HEK293 (cell line): Measurements from ENCODE around the gene AMPD3.

Experiments
- CTCF ChIA-PET: fragments of 350-600 bp; formaldehyde crosslinking; extraction: SDS; loops from one replicate; lab custom pipeline; 2021; ENCODE audit warnings: antibody characterized with exemption; lab: Yijun Ruan, JAX
- POLR2A ChIA-PET: fragments of 300-600 bp; formaldehyde crosslinking; extraction: SDS; loops from one replicate; lab custom pipeline; 2020; ENCODE audit warnings: antibody characterized with exemption, inconsistent platforms; lab: Yijun Ruan, JAX
- H3K27ac ChIP-seq: fragments of 200-500 bp; sonication (Bioruptor generic); 2 replicates; pipeline ENCODE4 v1.5.1; 2014; ENCODE audit warnings: low read depth, low read length, control low read depth, inconsistent platforms; ENCODE audit errors: extremely low read depth
- H3K36me3 ChIP-seq, 2 experiments: fragments of 200-500 bp in 1 of 2; sonication (Bioruptor generic) in 1 of 2; 1 replicate in 1 of 2; 2 replicates in 1 of 2; pipeline ENCODE4 v1.5.1; 2014 to 2017; ENCODE audit warnings: inconsistent platforms in 2 of 2, low read length in 2 of 2; ENCODE audit not compliant: control insufficient read depth in 2 of 2, insufficient read depth in 1 of 2
- H3K4me1 ChIP-seq: fragments of 200-500 bp; sonication (Bioruptor generic); 2 replicates; pipeline ENCODE4 v1.5.1; 2014; ENCODE audit warnings: mild to moderate bottlenecking, low read length, inconsistent platforms; ENCODE audit not compliant: control insufficient read depth, insufficient read depth
- H3K4me3 ChIP-seq: 2 replicates; pipeline ENCODE4 v1.5.1; 2011; ENCODE audit warnings: low read depth, mild to moderate bottlenecking, control low read depth, low read length, moderate library complexity
- H3K9me3 ChIP-seq: fragments of 200-500 bp; sonication (Bioruptor generic); 2 replicates; pipeline ENCODE4 v1.5.1; 2014; ENCODE audit warnings: low read depth, low read length, inconsistent platforms; ENCODE audit not compliant: control insufficient read depth, insufficient read depth
- FEZF1 ChIP-seq: fragments of 450-650 bp; formaldehyde crosslinking; IDR thresholded peaks from 2 replicates; pipeline ENCODE4 v1.5.1; 2016; ENCODE audit warnings: missing biosample characterization, missing genetic modification characterization
- GFI1B ChIP-seq: fragments of 450-650 bp; formaldehyde crosslinking; IDR thresholded peaks from 2 replicates; pipeline ENCODE4 v1.5.1; 2016; ENCODE audit warnings: missing biosample characterization, missing genetic modification characterization
- HOXD13 ChIP-seq: sonication (generic); formaldehyde crosslinking; IDR thresholded peaks from 2 replicates; pipeline ENCODE4 v1.8.0; 2022; ENCODE audit warnings: missing genetic modification reagents, borderline replicate concordance
- KLF7 ChIP-seq: fragments of 450-650 bp; formaldehyde crosslinking; IDR thresholded peaks from 2 replicates; pipeline ENCODE4 v1.5.1; 2016; ENCODE audit warnings: missing biosample characterization, missing genetic modification characterization, borderline replicate concordance
- SALL2 ChIP-seq: fragments of 450-650 bp; formaldehyde crosslinking; IDR thresholded peaks from 2 replicates; pipeline ENCODE4 v1.5.0; 2017; ENCODE audit warnings: missing biosample characterization, mild to moderate bottlenecking, missing genetic modification characterization, borderline replicate concordance
- SCRT1 ChIP-seq: fragments of 450-650 bp; formaldehyde crosslinking; IDR thresholded peaks from 2 replicates; pipeline ENCODE4 v1.5.1; 2016; ENCODE audit warnings: missing biosample characterization, missing genetic modification characterization, borderline replicate concordance
- SP2 ChIP-seq: fragments of 450-650 bp; formaldehyde crosslinking; IDR thresholded peaks from 2 replicates; pipeline ENCODE4 v1.5.1; 2016; ENCODE audit warnings: missing biosample characterization, missing genetic modification characterization
- TCF7L2 ChIP-seq: IDR thresholded peaks from 2 replicates; pipeline ENCODE4 v1.6.1; 2011; ENCODE audit warnings: low read depth, mild to moderate bottlenecking, inconsistent platforms, low read length, moderate library complexity, borderline replicate concordance
- TRIM28 ChIP-seq: IDR thresholded peaks from 2 replicates; pipeline ENCODE4 v1.6.1; 2011; ENCODE audit warnings: low read length, control low read depth, borderline replicate concordance
- ZNF175 ChIP-seq: fragments of 450-650 bp; formaldehyde crosslinking; IDR thresholded peaks from 2 replicates; pipeline ENCODE4 v1.5.1; 2016; ENCODE audit warnings: missing biosample characterization, missing genetic modification characterization
- ZNF214 ChIP-seq: fragments of 450-650 bp; formaldehyde crosslinking; IDR thresholded peaks from 2 replicates; pipeline ENCODE4 v1.5.1; 2017; ENCODE audit warnings: missing biosample characterization, mild to moderate bottlenecking, missing genetic modification characterization, borderline replicate concordance
- ZNF350 ChIP-seq: fragments of 450-650 bp; formaldehyde crosslinking; IDR thresholded peaks from 2 replicates; pipeline ENCODE4 v1.5.0; 2017; ENCODE audit warnings: missing biosample characterization, mild to moderate bottlenecking, missing genetic modification characterization
- ZNF366 ChIP-seq: fragments of 450-650 bp; formaldehyde crosslinking; conservative IDR thresholded peaks from 2 replicates; pipeline ENCODE4 v1.5.1; 2016; ENCODE audit warnings: missing biosample characterization, missing genetic modification characterization
- ZNF571 ChIP-seq: fragments of 450-650 bp; formaldehyde crosslinking; IDR thresholded peaks from 2 replicates; pipeline ENCODE4 v1.5.0; 2017; ENCODE audit warnings: missing biosample characterization, missing genetic modification characterization
- ZNF629 ChIP-seq: fragments of 450-650 bp; formaldehyde crosslinking; IDR thresholded peaks from 2 replicates; pipeline ENCODE4 v1.5.1; 2017; ENCODE audit warnings: missing biosample characterization, missing genetic modification characterization
- ZNF660 ChIP-seq: fragments of 450-650 bp; IDR thresholded peaks from 2 replicates; pipeline ENCODE4 v1.5.1; 2018; ENCODE audit warnings: missing biosample characterization, mild to moderate bottlenecking, missing genetic modification characterization
- ZNF768 ChIP-seq: fragments of 450-650 bp; formaldehyde crosslinking; IDR thresholded peaks from 2 replicates; pipeline ENCODE4 v1.5.1; 2018; ENCODE audit warnings: missing biosample characterization, mild to moderate bottlenecking, missing genetic modification characterization
- ZNF785 ChIP-seq: fragments of 450-650 bp; formaldehyde crosslinking; IDR thresholded peaks from 2 replicates; pipeline ENCODE4 v1.5.1; 2016; ENCODE audit warnings: missing biosample characterization, missing genetic modification characterization
- ZNF791 ChIP-seq: fragments of 450-650 bp; formaldehyde crosslinking; IDR thresholded peaks from 2 replicates; pipeline ENCODE4 v1.5.1; 2016; ENCODE audit warnings: missing biosample characterization, missing genetic modification characterization
- ZNF792 ChIP-seq: fragments of 450-650 bp; formaldehyde crosslinking; IDR thresholded peaks from 2 replicates; pipeline ENCODE4 v1.5.1; 2016; ENCODE audit warnings: missing biosample characterization, missing genetic modification characterization
- TF ChIP-seq, protein P1 (sequence below): fragments of 450-650 bp; formaldehyde crosslinking; IDR thresholded peaks from 2 replicates; pipeline ENCODE4 v1.5.1; 2016; ENCODE audit warnings: missing biosample characterization, missing genetic modification characterization
- TF ChIP-seq, protein P2 (sequence below): fragments of 450-650 bp; formaldehyde crosslinking; IDR thresholded peaks from 2 replicates; pipeline ENCODE4 v1.5.1; 2016; ENCODE audit warnings: missing biosample characterization, missing genetic modification characterization, borderline replicate concordance
- TF ChIP-seq, protein P3 (sequence below): fragments of 450-650 bp; formaldehyde crosslinking; IDR thresholded peaks from 2 replicates; pipeline ENCODE4 v1.5.1; 2016; ENCODE audit warnings: missing biosample characterization, missing genetic modification characterization
- TF ChIP-seq, protein P4 (sequence below): fragments of 450-650 bp; formaldehyde crosslinking; IDR thresholded peaks from 2 replicates; pipeline ENCODE4 v1.5.1; 2016; ENCODE audit warnings: missing biosample characterization, missing genetic modification characterization

The AMPD3 gene

DNA sequence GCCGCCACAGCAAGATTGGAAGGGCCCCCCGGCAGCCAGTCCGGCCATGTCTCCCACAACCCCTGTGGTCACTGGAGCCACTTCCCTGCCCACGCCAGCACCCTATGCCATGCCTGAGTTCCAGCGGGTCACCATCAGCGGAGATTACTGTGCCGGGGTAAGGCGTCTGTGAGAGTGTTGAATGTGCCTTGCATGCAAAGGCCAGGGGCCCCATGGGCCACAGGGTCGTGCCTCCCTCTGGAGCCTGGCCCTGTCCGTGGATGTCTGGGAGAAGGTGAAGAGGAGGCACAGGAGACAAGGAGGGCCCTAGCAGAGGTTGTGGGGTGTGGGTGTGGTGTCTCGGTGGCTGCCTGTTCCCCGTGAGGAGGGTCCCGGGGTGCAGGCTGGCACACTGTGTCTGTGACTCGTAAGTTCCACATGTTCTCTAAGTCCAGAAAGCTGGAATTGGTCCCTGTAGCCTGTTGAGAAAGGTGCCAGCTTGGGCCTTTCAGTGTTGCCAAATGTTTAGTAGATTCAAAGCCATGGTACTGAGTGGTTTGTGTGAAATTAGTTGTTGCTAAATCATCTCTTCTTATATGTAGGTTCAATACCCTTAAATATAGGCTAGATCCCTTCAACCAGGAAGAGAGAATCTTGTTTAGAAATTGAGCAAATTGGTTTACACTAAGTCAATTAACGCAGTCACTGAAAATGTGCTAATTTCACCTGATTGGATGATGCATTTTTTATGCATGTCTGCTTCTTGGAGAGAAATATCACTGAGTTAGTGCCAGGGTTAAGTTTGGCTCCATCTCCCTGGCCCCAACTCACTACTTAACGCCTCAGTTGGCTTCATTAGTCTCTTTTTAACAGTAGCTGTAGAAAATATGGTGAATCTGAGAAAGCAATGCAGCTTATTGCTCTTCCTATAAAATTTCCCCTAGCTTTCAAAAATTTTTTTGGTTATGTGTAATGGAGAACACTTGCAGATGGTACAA, 23.8 kb downstream of the AMPD3 start (continued):
- TF ChIP-seq SALL2 (tag by site-specific recombination) (no peak), KLF7 (tag by site-specific recombination) (no peak), HOXD13 (CRISPR knock-in tag) (no peak)

DNA sequence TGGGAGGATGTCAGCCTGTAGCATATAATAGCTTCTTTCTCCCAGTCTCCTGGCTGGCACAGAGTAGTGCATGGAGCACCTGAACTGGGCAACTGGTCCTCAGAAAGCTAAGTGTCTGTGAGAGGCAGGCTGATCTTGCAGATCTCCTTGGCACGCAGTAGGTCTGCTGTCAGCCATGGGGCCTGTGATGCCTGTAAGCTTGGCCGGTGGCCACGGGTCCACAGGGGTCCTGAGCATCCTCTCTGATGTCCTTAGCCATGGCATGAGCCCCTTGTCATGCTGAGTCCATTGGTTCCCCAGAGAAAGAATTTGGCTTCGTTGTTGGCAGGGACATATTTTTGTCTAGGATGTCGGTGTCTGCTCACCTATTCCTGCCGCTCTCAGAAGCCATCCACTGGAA, 25.0 kb downstream of the AMPD3 start:
- TF ChIP-seq SP2 (tag by site-specific recombination) = no peak
- no peak for TF ChIP-seq ZNF785 (tag by site-specific recombination)
- TF ChIP-seq ZNF366 (tag by site-specific recombination) = no peak
- TF ChIP-seq, protein P1, sequence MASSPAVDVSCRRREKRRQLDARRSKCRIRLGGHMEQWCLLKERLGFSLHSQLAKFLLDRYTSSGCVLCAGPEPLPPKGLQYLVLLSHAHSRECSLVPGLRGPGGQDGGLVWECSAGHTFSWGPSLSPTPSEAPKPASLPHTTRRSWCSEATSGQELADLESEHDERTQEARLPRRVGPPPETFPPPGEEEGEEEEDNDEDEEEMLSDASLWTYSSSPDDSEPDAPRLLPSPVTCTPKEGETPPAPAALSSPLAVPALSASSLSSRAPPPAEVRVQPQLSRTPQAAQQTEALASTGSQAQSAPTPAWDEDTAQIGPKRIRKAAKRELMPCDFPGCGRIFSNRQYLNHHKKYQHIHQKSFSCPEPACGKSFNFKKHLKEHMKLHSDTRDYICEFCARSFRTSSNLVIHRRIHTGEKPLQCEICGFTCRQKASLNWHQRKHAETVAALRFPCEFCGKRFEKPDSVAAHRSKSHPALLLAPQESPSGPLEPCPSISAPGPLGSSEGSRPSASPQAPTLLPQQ (tag by site-specific recombination) = no peak
- H3K9me3 ChIP-seq = no peaks in the 10 kb centered on the region
- H3K36me3 ChIP-seq = no peaks in the 10 kb centered on the region
- no peak overlapping the region for H3K4me3 ChIP-seq
- ChIA-PET POLR2A (no interaction called here), CTCF (no interaction called here)
- no peaks in the 10 kb centered on the region for H3K4me1 ChIP-seq
- H3K27ac ChIP-seq = no peak overlapping the region

DNA sequence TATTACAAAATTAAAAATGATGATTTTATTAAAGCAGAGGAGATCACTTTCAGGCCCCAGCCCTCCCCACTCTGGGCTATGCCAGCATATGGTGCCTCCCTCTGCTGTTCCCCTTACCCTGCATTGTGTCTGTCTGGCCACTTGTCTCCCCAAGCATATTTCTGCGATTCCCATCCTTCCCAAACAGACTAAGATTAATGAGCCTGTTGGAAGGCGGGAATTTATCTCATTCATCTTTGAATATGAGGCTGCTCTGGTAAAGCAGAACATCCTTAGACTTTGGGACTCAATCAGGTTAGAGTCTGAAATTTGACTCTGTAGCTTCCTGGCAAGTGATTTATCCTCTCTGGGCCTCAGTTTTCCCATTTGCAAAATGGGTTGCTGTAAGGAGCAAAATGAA, 25.7 kb downstream of the AMPD3 start:
- H3K27ac ChIP-seq = no peak overlapping the region
- ChIA-PET POLR2A (no interaction called here), CTCF (no interaction called here)
- no peak for TF ChIP-seq ZNF660 (tag by site-specific recombination)
- no peak for TF ChIP-seq ZNF214 (tag by site-specific recombination)
- TF ChIP-seq, protein P2, sequence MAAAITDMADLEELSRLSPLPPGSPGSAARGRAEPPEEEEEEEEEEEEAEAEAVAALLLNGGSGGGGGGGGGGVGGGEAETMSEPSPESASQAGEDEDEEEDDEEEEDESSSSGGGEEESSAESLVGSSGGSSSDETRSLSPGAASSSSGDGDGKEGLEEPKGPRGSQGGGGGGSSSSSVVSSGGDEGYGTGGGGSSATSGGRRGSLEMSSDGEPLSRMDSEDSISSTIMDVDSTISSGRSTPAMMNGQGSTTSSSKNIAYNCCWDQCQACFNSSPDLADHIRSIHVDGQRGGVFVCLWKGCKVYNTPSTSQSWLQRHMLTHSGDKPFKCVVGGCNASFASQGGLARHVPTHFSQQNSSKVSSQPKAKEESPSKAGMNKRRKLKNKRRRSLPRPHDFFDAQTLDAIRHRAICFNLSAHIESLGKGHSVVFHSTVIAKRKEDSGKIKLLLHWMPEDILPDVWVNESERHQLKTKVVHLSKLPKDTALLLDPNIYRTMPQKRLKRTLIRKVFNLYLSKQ (tag by site-specific recombination) = no peak
- TF ChIP-seq, protein P3, sequence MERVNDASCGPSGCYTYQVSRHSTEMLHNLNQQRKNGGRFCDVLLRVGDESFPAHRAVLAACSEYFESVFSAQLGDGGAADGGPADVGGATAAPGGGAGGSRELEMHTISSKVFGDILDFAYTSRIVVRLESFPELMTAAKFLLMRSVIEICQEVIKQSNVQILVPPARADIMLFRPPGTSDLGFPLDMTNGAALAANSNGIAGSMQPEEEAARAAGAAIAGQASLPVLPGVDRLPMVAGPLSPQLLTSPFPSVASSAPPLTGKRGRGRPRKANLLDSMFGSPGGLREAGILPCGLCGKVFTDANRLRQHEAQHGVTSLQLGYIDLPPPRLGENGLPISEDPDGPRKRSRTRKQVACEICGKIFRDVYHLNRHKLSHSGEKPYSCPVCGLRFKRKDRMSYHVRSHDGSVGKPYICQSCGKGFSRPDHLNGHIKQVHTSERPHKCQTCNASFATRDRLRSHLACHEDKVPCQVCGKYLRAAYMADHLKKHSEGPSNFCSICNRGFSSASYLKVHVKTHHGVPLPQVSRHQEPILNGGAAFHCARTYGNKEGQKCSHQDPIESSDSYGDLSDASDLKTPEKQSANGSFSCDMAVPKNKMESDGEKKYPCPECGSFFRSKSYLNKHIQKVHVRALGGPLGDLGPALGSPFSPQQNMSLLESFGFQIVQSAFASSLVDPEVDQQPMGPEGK (tag by site-specific recombination) = no peak
- no peak for TF ChIP-seq GFI1B (tag by site-specific recombination)
- TF ChIP-seq ZNF175 = no peak
- no peak for TF ChIP-seq ZNF785 (tag by site-specific recombination)
- no peak for TF ChIP-seq ZNF768
- TF ChIP-seq ZNF571 (tag by site-specific recombination) = no peak
- no peak for TF ChIP-seq ZNF792 (tag by site-specific recombination)
- no peak for TF ChIP-seq FEZF1 (tag by site-specific recombination)
- TF ChIP-seq, protein P4, sequence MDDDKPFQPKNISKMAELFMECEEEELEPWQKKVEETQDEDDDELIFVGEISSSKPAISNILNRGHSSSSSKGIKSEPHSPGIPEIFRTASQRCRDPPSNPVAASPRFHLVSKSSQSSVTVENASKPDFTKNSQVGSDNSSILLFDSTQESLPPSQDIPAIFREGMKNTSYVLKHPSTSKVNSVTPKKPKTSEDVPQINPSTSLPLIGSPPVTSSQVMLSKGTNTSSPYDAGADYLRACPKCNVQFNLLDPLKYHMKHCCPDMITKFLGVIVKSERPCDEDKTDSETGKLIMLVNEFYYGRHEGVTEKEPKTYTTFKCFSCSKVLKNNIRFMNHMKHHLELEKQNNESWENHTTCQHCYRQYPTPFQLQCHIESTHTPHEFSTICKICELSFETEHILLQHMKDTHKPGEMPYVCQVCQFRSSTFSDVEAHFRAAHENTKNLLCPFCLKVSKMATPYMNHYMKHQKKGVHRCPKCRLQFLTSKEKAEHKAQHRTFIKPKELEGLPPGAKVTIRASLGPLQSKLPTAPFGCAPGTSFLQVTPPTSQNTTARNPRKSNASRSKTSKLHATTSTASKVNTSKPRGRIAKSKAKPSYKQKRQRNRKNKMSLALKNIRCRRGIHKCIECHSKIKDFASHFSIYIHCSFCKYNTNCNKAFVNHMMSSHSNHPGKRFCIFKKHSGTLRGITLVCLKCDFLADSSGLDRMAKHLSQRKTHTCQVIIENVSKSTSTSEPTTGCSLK (tag by site-specific recombination) = no peak
- TF ChIP-seq SCRT1 (tag by site-specific recombination) = no peak
- no peak for TF ChIP-seq ZNF629 (tag by site-specific recombination)
- TF ChIP-seq ZNF350 (tag by site-specific recombination) = no peak
- TF ChIP-seq TCF7L2 = no peak
- no peak for TF ChIP-seq TRIM28
- TF ChIP-seq ZNF791 (tag by site-specific recombination) = no peak
- H3K9me3 ChIP-seq = no peaks in the 10 kb centered on the region
- no peak overlapping the region for H3K4me3 ChIP-seq
- H3K36me3 ChIP-seq = no peaks in the 10 kb centered on the region
- no peaks in the 10 kb centered on the region for H3K4me1 ChIP-seq
